Prostate gland (tissue), 1 donor: Measurements from ENCODE around the gene ESR2.

Source experiments
- POLR2A ChIP-seq: fragments of 450-650 bp; IDR thresholded peaks from one replicate; pipeline ENCODE4 v1.6.1; 2016; ENCODE audit warnings: antibody characterized with exemption, mild to moderate bottlenecking
- POLR2AphosphoS5 ChIP-seq: sonication (generic); formaldehyde crosslinking; IDR thresholded peaks from one replicate; pipeline ENCODE4 v1.6.1; 2017; ENCODE audit warnings: antibody characterized with exemption

DNA sequence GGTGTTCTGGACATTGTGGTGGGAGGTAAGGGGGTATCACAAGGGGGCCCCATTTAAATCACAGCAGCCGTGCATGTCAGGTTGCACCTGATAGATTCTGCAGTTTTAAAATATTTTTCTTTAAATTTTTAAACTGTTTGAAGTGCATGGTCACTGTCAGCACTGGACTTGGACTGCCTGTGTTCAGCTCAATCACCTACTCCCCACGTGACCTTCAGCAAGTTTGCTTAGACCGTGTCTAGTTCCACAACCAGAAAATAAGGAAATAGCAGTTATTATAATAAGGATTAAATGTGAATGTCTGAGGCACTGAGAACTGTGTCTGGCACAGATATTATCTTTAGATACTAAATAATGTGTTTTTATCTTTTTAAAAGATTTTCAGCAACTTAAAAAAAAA, 64.7 kb downstream of the ESR2 start:
- TF ChIP-seq POLR2A (no peak), POLR2AphosphoS5 (no peak)
